WTC11 (cell line): ENCODE measurements around the gene SPEM3.

Source experiments
- CTCF ChIP-seq: fragments of 200-600 bp; IDR thresholded peaks from 2 replicates; pipeline ENCODE4 v1.8.0; 2022; ENCODE audit warnings: antibody characterized with exemption
- ZNF232 ChIP-seq: sonication (generic); formaldehyde crosslinking; IDR thresholded peaks from 2 replicates; pipeline ENCODE4 v1.8.0; 2022; ENCODE audit warnings: mild to moderate bottlenecking, missing genetic modification reagents
- TF ChIP-seq, protein P1 (sequence below): sonication (generic); formaldehyde crosslinking; IDR thresholded peaks from 2 replicates; pipeline ENCODE4 v1.8.0; 2022; ENCODE audit warnings: mild to moderate bottlenecking, missing genetic modification reagents

DNA sequence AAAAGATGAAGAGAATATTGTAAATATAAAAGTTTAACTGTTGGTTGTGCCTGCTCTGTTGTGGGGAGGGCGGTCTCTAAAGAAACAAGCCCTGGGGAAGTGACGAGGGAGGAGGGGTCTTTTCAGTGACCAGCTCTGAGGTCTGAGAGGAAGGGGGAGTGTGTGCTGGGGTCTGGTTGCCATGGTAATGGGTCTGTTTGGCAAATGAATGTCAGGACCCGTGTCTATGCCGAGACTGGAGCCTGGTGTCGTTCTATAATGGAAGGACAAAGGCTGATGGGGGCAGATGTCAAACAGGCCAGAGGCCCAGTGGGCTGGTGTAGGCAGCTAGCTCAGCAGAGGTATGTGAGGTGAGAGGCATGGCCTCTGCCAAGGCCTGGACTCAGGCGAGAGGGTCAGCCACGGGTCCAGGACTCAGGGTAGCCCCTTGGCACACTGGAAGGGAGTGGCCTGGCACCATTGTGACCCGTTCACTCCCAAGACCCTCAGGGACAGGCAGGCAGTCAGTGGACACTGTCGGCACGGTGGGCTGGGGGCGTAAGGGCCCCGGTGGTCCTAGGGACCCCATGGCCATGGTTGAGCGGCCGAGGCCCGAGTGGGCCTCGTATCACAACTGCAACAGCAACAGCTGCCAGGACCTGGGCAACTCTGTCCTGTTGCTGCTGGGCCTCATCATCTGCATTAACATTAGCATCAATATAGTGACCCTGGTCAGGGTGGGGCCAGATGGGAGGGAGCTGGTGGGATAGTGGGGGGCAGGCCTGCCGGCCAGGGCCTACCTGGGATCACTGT lies 8.6 kb upstream of the SPEM3 start, which contains the start of gene SPEM1:
- TF ChIP-seq ZNF232 (no peak), CTCF (no peak)
- TF ChIP-seq, protein P1, sequence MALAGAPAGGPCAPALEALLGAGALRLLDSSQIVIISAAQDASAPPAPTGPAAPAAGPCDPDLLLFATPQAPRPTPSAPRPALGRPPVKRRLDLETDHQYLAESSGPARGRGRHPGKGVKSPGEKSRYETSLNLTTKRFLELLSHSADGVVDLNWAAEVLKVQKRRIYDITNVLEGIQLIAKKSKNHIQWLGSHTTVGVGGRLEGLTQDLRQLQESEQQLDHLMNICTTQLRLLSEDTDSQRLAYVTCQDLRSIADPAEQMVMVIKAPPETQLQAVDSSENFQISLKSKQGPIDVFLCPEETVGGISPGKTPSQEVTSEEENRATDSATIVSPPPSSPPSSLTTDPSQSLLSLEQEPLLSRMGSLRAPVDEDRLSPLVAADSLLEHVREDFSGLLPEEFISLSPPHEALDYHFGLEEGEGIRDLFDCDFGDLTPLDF: no peak
